Endodermal cell (in vitro differentiated cells): ENCODE data around the gene ZNF396. TPM values are rescaled to one million over a fixed set of nuclear protein-coding genes. Genes with fewer than 3 reads are reported as not detected.

Experiments
- DNase-seq: peaks from one replicate; pipeline ENCODE4 v3.0.0-alpha.2; 2017
- H3K27ac ChIP-seq: 2 replicates; pipeline ENCODE4 v1.5.1; 2013; ENCODE audit warnings: mild to moderate bottlenecking, low read depth, low read length, moderate library complexity
- H3K27me3 ChIP-seq: 2 replicates; pipeline ENCODE4 v1.6.1; 2013; ENCODE audit warnings: mild to moderate bottlenecking, low read length, moderate library complexity; ENCODE audit not compliant: insufficient read depth, control insufficient read depth, poor library complexity, severe bottlenecking
- H3K36me3 ChIP-seq: 2 replicates; pipeline ENCODE4 v1.7.0; 2013; ENCODE audit warnings: mild to moderate bottlenecking, low read length, moderate library complexity; ENCODE audit not compliant: control insufficient read depth, insufficient read depth
- H3K4me1 ChIP-seq: one replicate; pipeline ENCODE4 v1.7.0; 2013; ENCODE audit warnings: low read length; ENCODE audit not compliant: control insufficient read depth, insufficient read depth
- H3K4me3 ChIP-seq: 2 replicates; pipeline ENCODE4 v1.5.1; 2013; ENCODE audit warnings: mild to moderate bottlenecking, low read length, moderate library complexity
- H3K9ac ChIP-seq: 2 replicates; pipeline ENCODE4 v1.6.1; 2013; ENCODE audit warnings: mild to moderate bottlenecking, low read length, moderate library complexity; ENCODE audit not compliant: poor library complexity, severe bottlenecking; ENCODE audit errors: extremely low read depth
- H3K9me3 ChIP-seq: 2 replicates; pipeline ENCODE4 v1.6.1; 2013; ENCODE audit warnings: mild to moderate bottlenecking, low read length, moderate library complexity; ENCODE audit not compliant: control insufficient read depth
- H3K27ac Mint-ChIP-seq: 2 replicates; pipeline ENCODE4 v1.8.0; 2020; ENCODE audit warnings: mixed read lengths
- H3K27me3 Mint-ChIP-seq: 2 replicates; pipeline ENCODE4 v1.8.0; 2021; ENCODE audit warnings: mild to moderate bottlenecking, mixed read lengths; ENCODE audit not compliant: insufficient read depth
- H3K36me3 Mint-ChIP-seq: 2 replicates; pipeline ENCODE4 v1.8.0; 2020; ENCODE audit warnings: low read depth, mixed read lengths
- H3K4me1 Mint-ChIP-seq: 2 replicates; pipeline ENCODE4 v1.8.0; 2020; ENCODE audit warnings: mixed read lengths
- H3K4me3 Mint-ChIP-seq: 2 replicates; pipeline ENCODE4 v1.8.0; 2020; ENCODE audit warnings: mild to moderate bottlenecking, moderate library complexity, mixed read lengths
- H3K9me3 Mint-ChIP-seq: 2 replicates; pipeline ENCODE4 v1.8.0; 2020; ENCODE audit warnings: mild to moderate bottlenecking, mixed read lengths
- WGBS, 2 experiments: methylation state at CpG; one replicate each; pipeline versions ENCODE4 v1.1.5 to v1.1.7; 2013; ENCODE audit warnings: missing lambda C conversion rate in 2 of 2, mixed read lengths in 1 of 2; ENCODE audit not compliant: insufficient coverage in 1 of 2, insufficient read length in 1 of 2; 5-methylcytosine and 5-hydroxymethylcytosine counted together
- total RNA-seq, 2 donors: library from RNA; stranded (reverse); fragmentation: NEBNext Ultra II Directional in 1 of 2; extraction: Animal tissue kit (Norgen Biotek cat#: 25700) in 1 of 2; gene quantifications; 2 replicates in 1 of 2; 3 replicates in 1 of 2; pipeline ENCODE4 v1.2.1, GENCODE V29; 2021
- TF ChIP-seq, protein P1 (sequence below): fragments of 200-600 bp; sonication (generic); conservative IDR thresholded peaks from 2 replicates; pipeline ENCODE4 v1.5.0; 2021; ENCODE audit warnings: antibody characterized with exemption, mild to moderate bottlenecking

The ZNF396 gene
- total RNA-seq, 2 donors from 2014 or later = 5.4 to 8.5 TPM

DNA sequence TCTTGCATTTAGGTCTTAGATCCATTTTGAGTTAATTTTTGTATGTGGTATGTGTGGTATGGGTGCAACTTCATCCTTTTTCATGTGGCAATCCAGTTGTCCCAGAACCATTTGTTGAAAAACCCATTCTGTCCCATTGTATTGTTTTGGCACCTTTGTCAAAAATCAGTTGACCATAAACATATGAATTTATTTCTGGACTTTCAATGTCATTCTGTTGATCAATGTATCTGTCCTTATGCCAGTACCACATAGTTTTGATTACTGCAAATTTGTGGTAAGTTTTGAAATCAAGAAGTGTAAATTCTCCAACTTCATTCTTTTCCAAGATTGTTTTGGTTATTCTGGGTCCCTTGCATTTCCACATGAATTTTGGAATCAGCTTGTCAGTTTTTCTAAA is 16.6 kb upstream of the ZNF396 start:
- peaks cover 10% of the 10 kb centered on the region for H3K9me3 ChIP-seq
- no peaks in the 10 kb centered on the region for H3K27me3 ChIP-seq
- TF ChIP-seq, protein P1, sequence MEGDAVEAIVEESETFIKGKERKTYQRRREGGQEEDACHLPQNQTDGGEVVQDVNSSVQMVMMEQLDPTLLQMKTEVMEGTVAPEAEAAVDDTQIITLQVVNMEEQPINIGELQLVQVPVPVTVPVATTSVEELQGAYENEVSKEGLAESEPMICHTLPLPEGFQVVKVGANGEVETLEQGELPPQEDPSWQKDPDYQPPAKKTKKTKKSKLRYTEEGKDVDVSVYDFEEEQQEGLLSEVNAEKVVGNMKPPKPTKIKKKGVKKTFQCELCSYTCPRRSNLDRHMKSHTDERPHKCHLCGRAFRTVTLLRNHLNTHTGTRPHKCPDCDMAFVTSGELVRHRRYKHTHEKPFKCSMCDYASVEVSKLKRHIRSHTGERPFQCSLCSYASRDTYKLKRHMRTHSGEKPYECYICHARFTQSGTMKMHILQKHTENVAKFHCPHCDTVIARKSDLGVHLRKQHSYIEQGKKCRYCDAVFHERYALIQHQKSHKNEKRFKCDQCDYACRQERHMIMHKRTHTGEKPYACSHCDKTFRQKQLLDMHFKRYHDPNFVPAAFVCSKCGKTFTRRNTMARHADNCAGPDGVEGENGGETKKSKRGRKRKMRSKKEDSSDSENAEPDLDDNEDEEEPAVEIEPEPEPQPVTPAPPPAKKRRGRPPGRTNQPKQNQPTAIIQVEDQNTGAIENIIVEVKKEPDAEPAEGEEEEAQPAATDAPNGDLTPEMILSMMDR = no peak
- Mint-ChIP-seq H3K4me1 (no peaks in the 10 kb centered on the region), H3K9me3 (peaks cover 8% of the 10 kb centered on the region), H3K27ac (no peak overlapping the region), H3K27me3 (peaks cover 2% of the 10 kb centered on the region), H3K4me3 (no peak overlapping the region), H3K36me3 (peaks cover 3% of the 10 kb centered on the region)
- H3K4me3 ChIP-seq = no peak overlapping the region
- H3K36me3 ChIP-seq = no peaks in the 10 kb centered on the region
- H3K4me1 ChIP-seq = no peaks in the 10 kb centered on the region
- no peak overlapping the region for H3K9ac ChIP-seq
- no peak for DNase-seq
- no peak overlapping the region for H3K27ac ChIP-seq

DNA sequence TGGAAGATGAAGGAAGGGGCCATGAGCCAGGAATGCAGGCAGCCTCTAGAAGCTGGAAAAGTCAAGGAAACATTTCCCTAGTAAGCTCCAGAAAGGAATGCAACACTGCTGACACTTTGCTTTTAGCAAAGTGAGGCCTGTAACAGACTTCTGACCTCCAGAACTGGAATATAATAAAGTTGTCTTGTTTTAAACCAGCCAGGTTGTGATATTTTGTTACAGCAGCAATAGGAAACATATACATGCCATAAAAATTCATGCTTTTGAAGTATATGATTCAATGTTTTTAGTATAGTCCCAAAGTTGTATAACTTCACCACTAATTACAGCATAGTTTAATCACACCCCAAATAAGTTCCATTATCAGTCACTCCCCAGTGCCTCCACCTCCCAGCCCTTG is 15.2 kb upstream of the ZNF396 start:
- Mint-ChIP-seq H3K4me1 (no peaks in the 10 kb centered on the region), H3K4me3 (no peak overlapping the region), H3K36me3 (peaks cover 3% of the 10 kb centered on the region), H3K27ac (no peak overlapping the region), H3K9me3 (peaks cover 8% of the 10 kb centered on the region), H3K27me3 (peaks cover 2% of the 10 kb centered on the region)
- peaks cover 10% of the 10 kb centered on the region for H3K9me3 ChIP-seq
- H3K9ac ChIP-seq = no peak overlapping the region
- no peaks in the 10 kb centered on the region for H3K36me3 ChIP-seq
- H3K4me1 ChIP-seq = no peaks in the 10 kb centered on the region
- H3K27me3 ChIP-seq = no peaks in the 10 kb centered on the region
- DNase-seq = no peak
- H3K4me3 ChIP-seq = no peak overlapping the region
- TF ChIP-seq, protein P1 = no peak
- no peak overlapping the region for H3K27ac ChIP-seq

DNA sequence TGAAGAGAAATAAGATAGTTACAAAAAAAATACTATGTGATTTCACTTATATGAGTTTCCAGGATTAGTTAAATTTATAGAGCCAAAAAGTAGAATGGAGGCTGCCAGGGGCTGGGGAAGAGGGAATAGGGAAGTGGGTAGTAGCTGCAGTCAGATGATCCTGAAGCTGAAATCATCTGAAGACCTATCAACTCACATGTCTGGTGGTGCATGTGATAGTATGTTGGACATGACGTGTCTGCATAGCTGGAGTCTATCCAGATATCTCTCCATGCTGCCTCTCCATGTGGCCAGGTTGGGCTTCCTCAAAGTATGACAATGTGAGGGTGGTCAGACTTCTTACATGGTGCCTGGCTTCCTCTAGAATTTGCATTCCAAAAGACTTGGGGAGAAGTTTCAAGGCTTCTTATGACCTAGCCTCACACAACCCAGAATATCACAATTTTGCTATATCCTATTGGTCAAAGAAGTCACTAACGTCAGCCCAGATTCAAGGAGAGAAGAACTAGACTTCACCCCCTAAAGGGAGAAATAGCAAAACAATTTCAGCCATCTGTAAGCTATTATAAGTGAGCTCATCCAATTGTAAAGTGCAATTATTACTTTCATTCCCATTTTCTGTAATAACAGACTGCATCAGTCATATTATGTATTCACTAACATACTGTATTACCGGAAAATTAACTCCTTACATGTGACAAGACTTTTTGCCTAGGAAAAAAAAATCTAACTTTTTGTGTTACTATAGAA is 14.0 kb upstream of the ZNF396 start:
- H3K4me3 Mint-ChIP-seq = no peak overlapping the region
- 60 to 68% methylated on average over 1 to 3 of the region's 3 CpGs for WGBS, 2 experiments
- H3K9ac ChIP-seq = no peak overlapping the region
- TF ChIP-seq, protein P1 = no peak
- H3K36me3 Mint-ChIP-seq = peaks cover 3% of the 10 kb centered on the region
- H3K9me3 ChIP-seq = peaks cover 10% of the 10 kb centered on the region
- DNase-seq = no peak
- no peaks in the 10 kb centered on the region for H3K4me1 ChIP-seq
- H3K27ac ChIP-seq = no peak overlapping the region
- no peak overlapping the region for H3K27ac Mint-ChIP-seq
- H3K9me3 Mint-ChIP-seq = peaks cover 8% of the 10 kb centered on the region
- no peak overlapping the region for H3K4me3 ChIP-seq
- peaks cover 2% of the 10 kb centered on the region for H3K4me1 Mint-ChIP-seq
- H3K27me3 Mint-ChIP-seq = peaks cover 2% of the 10 kb centered on the region
- H3K27me3 ChIP-seq = no peaks in the 10 kb centered on the region
- no peaks in the 10 kb centered on the region for H3K36me3 ChIP-seq
